Activated CD8-positive, alpha-beta T cell treated with anti-CD3 and anti-CD28 coated beads for 36 hours (primary cell): Measurements from ENCODE around the gene PSG6. TPM values are rescaled to one million over a fixed set of nuclear protein-coding genes. Genes with fewer than 3 reads are reported as not detected.
"Not testable (repeated sequence)": the region's sequence is repeated elsewhere in the genome, so short reads cannot be mapped to it uniquely, and the experiment has no call there.

Experiments
- ATAC-seq: fragments of 200-7000 bp; cut with Tn5 transposase; one replicate; pipeline ENCODE4 v1.10.0; 2021; ENCODE audit warnings: mild to moderate bottlenecking, moderate library complexity
- CTCF ChIA-PET: fragments of 350-600 bp; sonication (Branson Sonifier 250); formaldehyde crosslinking; loops from one replicate; lab custom pipeline; 2021; ENCODE audit warnings: antibody characterized with exemption; lab: Charles Lee
- POLR2A ChIA-PET: fragments of 350-600 bp; sonication (Branson Sonifier 250); formaldehyde crosslinking; loops from one replicate; lab custom pipeline; 2021; ENCODE audit warnings: antibody characterized with exemption; lab: Charles Lee
- DNase-seq: peaks from one replicate; pipeline ENCODE4 v3.0.0-alpha.2; 2020
- H3K27ac Mint-ChIP-seq: one replicate; pipeline ENCODE4 v1.8.0; 2021; ENCODE audit warnings: mild to moderate bottlenecking, mixed read lengths
- H3K27me3 Mint-ChIP-seq: one replicate; pipeline ENCODE4 v1.8.0; 2021; ENCODE audit warnings: mixed read lengths
- H3K36me3 Mint-ChIP-seq: one replicate; pipeline ENCODE4 v1.8.0; 2021; ENCODE audit warnings: low read depth, mixed read lengths
- H3K4me1 Mint-ChIP-seq: one replicate; pipeline ENCODE4 v1.8.0; 2021; ENCODE audit warnings: low read depth, mixed read lengths
- H3K4me3 Mint-ChIP-seq: one replicate; pipeline ENCODE4 v1.8.0; 2021; ENCODE audit warnings: mild to moderate bottlenecking, moderate library complexity, mixed read lengths
- H3K9me3 Mint-ChIP-seq: one replicate; pipeline ENCODE4 v1.8.0; 2021; ENCODE audit warnings: mixed read lengths
- CTCF ChIP-seq: fragments of 200-600 bp; IDR thresholded peaks from one replicate; pipeline ENCODE4 v1.8.0; 2022; ENCODE audit warnings: antibody characterized with exemption, mild to moderate bottlenecking
- intact Hi-C: fragments of 100-400 bp; cut with micrococcal nuclease; formaldehyde crosslinking; loops from one replicate; pipeline ENCODE4 v1.10.0; 2022
- total RNA-seq, 2 experiments: library from RNA; stranded (reverse); gene quantifications; one replicate each; pipeline ENCODE4 v1.2.3, GENCODE V29; 2021

PSG6 gene
- not detected for total RNA-seq

GRCh38 chr19:42917634-42918033 lies at the start of gene PSG6:
PSG6 (minus strand) TSS chr19:42917894; CDS start chr19:42917792, 102 bp downstream.
- intact Hi-C loops, ATAC-seq, H3K27ac Mint-ChIP-seq, H3K4me1 Mint-ChIP-seq, POLR2A ChIA-PET, H3K27me3 Mint-ChIP-seq, H3K9me3 Mint-ChIP-seq, H3K36me3 Mint-ChIP-seq, DNase-seq, CTCF ChIA-PET, H3K4me3 Mint-ChIP-seq: not testable (repeated sequence)

- intact Hi-C loops: no loop called here
- no peak for TF ChIP-seq CTCF
- H3K27me3 Mint-ChIP-seq: peaks cover 8% of the 10 kb centered on the region
- no peak overlapping the region for H3K27ac Mint-ChIP-seq
- H3K36me3 Mint-ChIP-seq: no peaks in the 10 kb centered on the region
- H3K9me3 Mint-ChIP-seq: no peaks in the 10 kb centered on the region
- ChIA-PET CTCF (no interaction called here), POLR2A (no interaction called here)
- no peak overlapping the region for H3K4me3 Mint-ChIP-seq
- no peaks in the 10 kb centered on the region for H3K4me1 Mint-ChIP-seq
- DNase-seq (no peak), ATAC-seq (no peak)
These were observed 47.5 kb upstream of the PSG6 start for GRCh38 chr19:42965176-42965575.

- Mint-ChIP-seq H3K4me3 (no peak overlapping the region), H3K27ac (no peak overlapping the region), H3K4me1 (no peaks in the 10 kb centered on the region), H3K9me3 (peaks cover 4% of the 10 kb centered on the region), H3K36me3 (no peaks in the 10 kb centered on the region), H3K27me3 (peaks cover 14% of the 10 kb centered on the region)
- ChIA-PET CTCF (no interaction called here), POLR2A (no interaction called here)
- intact Hi-C loops: no loop called here
- TF ChIP-seq CTCF: no peak
- no peak for DNase-seq
- no peak for ATAC-seq
These were observed 43.4 kb upstream of the PSG6 start for GRCh38 chr19:42961119-42961518.

- H3K27ac Mint-ChIP-seq, H3K9me3 Mint-ChIP-seq, ATAC-seq, H3K4me1 Mint-ChIP-seq, CTCF ChIA-PET, H3K4me3 Mint-ChIP-seq, DNase-seq, POLR2A ChIA-PET, intact Hi-C loops, H3K36me3 Mint-ChIP-seq: not testable (repeated sequence)
- H3K27me3 Mint-ChIP-seq: peaks cover 11% of the 10 kb centered on the region
These were observed 34.4 kb upstream of the PSG6 start for GRCh38 chr19:42952126-42952525.

GRCh38 chr19:42951476-42951875 lies 33.8 kb upstream of the PSG6 start:
- H3K9me3 Mint-ChIP-seq, DNase-seq, H3K4me1 Mint-ChIP-seq, H3K27ac Mint-ChIP-seq, H3K4me3 Mint-ChIP-seq, ATAC-seq, intact Hi-C loops, H3K36me3 Mint-ChIP-seq, CTCF ChIA-PET, POLR2A ChIA-PET: not testable (repeated sequence)
- H3K27me3 Mint-ChIP-seq: peaks cover 10% of the 10 kb centered on the region

GRCh38 chr19:42942187-42942789 lies 24.6 kb upstream of the PSG6 start:
- POLR2A ChIA-PET: no interaction called here
- CTCF ChIA-PET: interaction anchor here (0.8 kb wide), 1 partner anchor 11 kb away, joined by 6 read pairs; no protein-coding TSS in a partner anchor
- H3K36me3 Mint-ChIP-seq: no peaks in the 10 kb centered on the region
- TF ChIP-seq CTCF: peak; percentile 12
- DNase-seq: peak; percentile 31
- H3K9me3 Mint-ChIP-seq: no peaks in the 10 kb centered on the region
- H3K27me3 Mint-ChIP-seq: peaks cover 26% of the 10 kb centered on the region
- intact Hi-C loops: no loop called here
- ATAC-seq: no peak
- no peak overlapping the region for H3K4me3 Mint-ChIP-seq
- H3K27ac Mint-ChIP-seq: no peak overlapping the region
- no peaks in the 10 kb centered on the region for H3K4me1 Mint-ChIP-seq

GRCh38 chr19:42937107-42937506 lies 19.4 kb upstream of the PSG6 start, which contains the start of gene PSG7:
PSG7 (minus strand) TSS chr19:42937207; CDS start chr19:42937076, 131 bp downstream.
- H3K4me1 Mint-ChIP-seq, H3K27me3 Mint-ChIP-seq, H3K27ac Mint-ChIP-seq, POLR2A ChIA-PET, intact Hi-C loops, H3K36me3 Mint-ChIP-seq, H3K4me3 Mint-ChIP-seq, H3K9me3 Mint-ChIP-seq, CTCF ChIA-PET, DNase-seq, ATAC-seq: not testable (repeated sequence)

GRCh38 chr19:42934726-42935125 lies 17.0 kb upstream of the PSG6 start:
- not testable (repeated sequence) for H3K27me3 Mint-ChIP-seq, H3K4me3 Mint-ChIP-seq

GRCh38 chr19:42934183-42934582 lies 16.5 kb upstream of the PSG6 start:
- intact Hi-C loops, ATAC-seq, DNase-seq, H3K4me1 Mint-ChIP-seq, H3K27me3 Mint-ChIP-seq, POLR2A ChIA-PET, H3K36me3 Mint-ChIP-seq, CTCF ChIA-PET, H3K27ac Mint-ChIP-seq, H3K4me3 Mint-ChIP-seq, H3K9me3 Mint-ChIP-seq: not testable (repeated sequence)

More at GRCh38 chr19:42934726-42935125, 17.0 kb upstream of the PSG6 start:
- H3K4me1 Mint-ChIP-seq, DNase-seq, H3K27ac Mint-ChIP-seq, H3K9me3 Mint-ChIP-seq, H3K36me3 Mint-ChIP-seq, CTCF ChIA-PET, ATAC-seq, intact Hi-C loops, POLR2A ChIA-PET: not testable (repeated sequence)
